GM19023 (cell line): ENCODE results near the gene MRPL46.
"Not testable (repeated sequence)": the region's sequence is repeated elsewhere in the genome, so short reads cannot be mapped to it uniquely, and the experiment has no call there.

Experiments
- ATAC-seq: cut with Tn5 transposase; IDR thresholded peaks from one replicate; pipeline ENCODE4 v1.9.1; 2021; ENCODE audit warnings: mild to moderate bottlenecking, moderate library complexity; ENCODE audit not compliant: unreplicated experiment

The MRPL46 gene

GRCh38 chr15:88447206-88447605, 20.0 kb downstream of the MRPL46 start:
- no peak for ATAC-seq

DNA sequence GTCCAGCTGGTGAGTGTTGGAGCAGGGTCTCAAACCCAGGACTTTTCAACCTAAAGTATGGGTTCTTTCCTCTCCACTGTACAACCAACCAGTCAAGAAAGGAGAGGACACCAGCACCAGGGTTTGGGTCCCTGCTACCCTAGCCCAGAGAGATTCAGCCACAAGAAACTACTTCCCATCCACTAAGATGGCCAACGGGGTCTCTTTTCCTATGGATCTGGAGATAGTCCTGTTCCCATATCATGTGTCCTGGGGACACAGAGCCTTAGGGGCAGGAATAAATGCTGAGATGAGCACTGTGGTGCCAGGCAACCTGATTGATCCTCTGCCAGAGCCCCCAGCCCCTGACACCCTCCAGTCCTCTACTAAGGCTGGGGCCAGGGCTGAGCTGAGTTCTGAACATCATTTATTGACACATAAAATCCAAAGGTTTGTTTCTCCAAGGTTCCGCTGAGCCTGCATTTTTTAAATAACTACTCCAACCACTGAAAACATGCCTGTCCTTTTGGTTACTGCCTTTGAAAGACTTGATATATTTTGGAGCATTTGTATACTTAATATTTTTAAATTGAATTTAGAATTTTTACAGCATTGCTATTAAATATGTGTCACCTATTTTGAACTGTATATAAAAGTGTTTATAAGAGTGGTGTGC, 26.0 kb downstream of the MRPL46 start:
- no peak for ATAC-seq

DNA sequence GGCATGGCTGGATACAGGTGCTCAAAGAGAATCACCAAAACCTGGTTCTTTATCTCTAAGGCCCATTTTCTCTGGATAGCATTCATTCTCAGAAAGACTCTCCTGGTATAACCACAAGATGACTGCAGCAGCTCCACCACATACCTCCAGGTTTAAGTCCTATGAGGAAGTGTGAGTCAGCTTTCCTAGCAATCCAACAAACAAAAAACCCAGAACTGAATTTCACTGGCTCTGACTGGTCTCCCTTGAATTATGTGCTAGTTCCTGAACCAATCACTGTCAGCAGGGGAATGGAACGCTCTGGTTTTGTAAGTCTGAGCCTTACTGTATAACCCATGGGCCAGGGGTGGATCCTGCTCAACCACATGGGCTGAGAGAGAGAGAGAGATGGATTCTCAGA, 27.2 kb downstream of the MRPL46 start:
- no peak for ATAC-seq

- ATAC-seq, result no peak
These were observed 29.0 kb downstream of the MRPL46 start for GRCh38 chr15:88438181-88438580.

DNA sequence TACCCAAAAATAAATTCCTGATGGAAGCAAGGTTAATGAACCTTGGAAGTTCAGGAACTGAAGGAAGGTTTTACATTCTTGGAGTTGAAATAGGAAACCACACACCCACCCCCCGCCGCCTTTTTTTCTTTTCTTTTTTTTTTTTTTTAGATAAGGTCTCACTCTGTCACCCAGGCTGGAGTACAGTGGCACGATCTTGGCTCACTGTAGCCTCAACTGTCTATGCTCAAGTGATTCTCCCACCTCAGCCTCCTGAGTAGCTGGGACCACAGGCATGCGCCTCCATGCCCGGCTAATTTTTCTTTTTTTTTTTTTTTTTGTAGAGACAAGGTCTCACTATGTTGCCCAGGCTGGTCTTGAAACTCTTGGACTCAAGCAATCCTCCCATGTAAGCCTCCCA, 33.1 kb downstream of the MRPL46 start:
- not testable (repeated sequence) for ATAC-seq

- ATAC-seq, result no peak
These were observed 34.0 kb downstream of the MRPL46 start for GRCh38 chr15:88433046-88433685.

DNA sequence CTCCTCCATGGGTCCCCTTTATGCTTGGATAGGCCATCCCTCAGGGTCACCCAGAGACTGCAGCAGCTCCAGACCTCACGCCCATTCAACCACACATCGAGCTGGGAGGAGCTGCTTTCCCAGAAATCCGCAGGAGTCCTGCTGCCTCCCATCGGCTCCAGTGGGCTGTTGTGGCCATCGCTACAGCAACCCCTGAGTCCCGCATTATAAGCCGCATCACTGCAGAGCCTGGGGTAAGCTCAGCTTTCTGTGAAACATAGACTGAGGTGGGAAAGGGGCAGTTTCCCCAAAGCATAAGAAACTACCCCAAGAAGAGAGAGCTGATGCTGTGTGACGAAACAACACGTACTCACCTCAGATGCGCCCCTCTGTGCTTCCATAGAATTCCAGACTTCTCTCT, 35.7 kb downstream of the MRPL46 start:
- ATAC-seq, result no peak

DNA sequence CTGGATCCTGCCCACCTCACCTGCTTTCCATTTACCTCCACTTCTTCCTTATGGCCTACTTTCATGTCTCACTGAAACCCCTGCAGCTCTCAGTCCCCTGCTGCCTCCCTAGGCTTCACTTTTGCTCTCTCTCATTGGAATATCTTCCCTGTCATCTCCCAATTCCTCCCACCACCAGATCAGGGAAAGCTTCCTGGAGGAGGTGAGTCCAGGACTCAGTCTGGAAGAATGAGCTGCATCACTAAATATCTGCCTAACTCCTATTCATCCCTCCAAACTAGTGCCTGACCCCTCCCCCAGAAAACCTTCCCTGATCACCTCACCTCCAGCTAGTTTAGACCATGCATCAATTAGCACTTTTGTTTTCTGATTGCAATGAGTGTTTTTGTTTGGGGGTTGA, 37.1 kb downstream of the MRPL46 start:
- ATAC-seq, result no peak

GRCh38 chr15:88428805-88429605, 38.2 kb downstream of the MRPL46 start:
- ATAC-seq, result no peak

DNA sequence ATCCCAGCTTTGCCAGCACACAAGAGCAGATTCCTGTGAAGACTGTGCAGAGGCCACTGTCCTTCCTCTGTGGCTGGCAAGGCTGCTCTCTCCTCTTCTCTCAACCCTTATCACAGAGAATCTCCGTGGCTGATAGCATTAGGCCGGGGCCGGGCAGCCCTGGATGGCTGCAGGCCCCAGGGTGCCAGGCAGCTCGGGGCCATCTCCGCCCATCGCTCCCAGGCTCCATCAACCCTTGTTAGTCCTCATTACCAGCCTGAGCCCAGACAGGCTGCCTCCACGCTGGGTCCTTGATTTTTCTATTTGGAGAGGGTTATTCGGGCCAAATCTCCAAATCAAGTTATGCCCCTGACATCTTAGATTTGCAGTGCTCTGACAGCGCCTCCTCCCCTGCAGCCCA, 39.1 kb downstream of the MRPL46 start:
- ATAC-seq, result no peak

- no peak for ATAC-seq
These were observed 40.9 kb downstream of the MRPL46 start for GRCh38 chr15:88426304-88426703.

GRCh38 chr15:88423331-88423730, 43.9 kb downstream of the MRPL46 start:
- ATAC-seq, result no peak

DNA sequence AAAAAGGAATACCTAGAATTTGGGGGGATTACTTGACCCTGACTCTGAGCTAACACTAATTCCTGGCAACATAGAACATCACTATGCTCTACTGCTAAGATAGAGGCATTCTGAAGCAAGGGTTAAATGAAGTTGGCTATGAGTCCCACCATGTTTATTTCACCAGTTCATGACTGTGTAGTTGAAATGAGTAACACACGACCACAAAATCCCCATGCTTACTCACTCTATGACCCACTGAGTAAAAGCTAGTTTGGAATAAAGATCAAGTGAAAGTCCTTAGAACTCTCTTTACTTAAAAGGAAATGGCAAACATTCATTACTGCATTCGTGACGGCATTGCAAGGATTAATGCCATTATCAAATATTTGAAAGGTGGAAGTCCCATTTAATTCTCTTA, 47.4 kb downstream of the MRPL46 start:
- peak; percentile 54 for ATAC-seq
